H1 (cell line): ENCODE data around the gene KDR. TPM values are rescaled to one million over a fixed set of nuclear protein-coding genes. Genes with fewer than 3 reads are reported as not detected.

Experiments
- CEBPB ChIP-seq: IDR thresholded peaks from 2 replicates; pipeline ENCODE4 v1.6.1; 2012; ENCODE audit warnings: low read depth, low read length
- CHD2 ChIP-seq: IDR thresholded peaks from 2 replicates; pipeline ENCODE4 v1.6.1; 2012; ENCODE audit warnings: low read length, improper control_type of control experiment
- GABPA ChIP-seq: IDR thresholded peaks from 2 replicates; pipeline ENCODE4 v1.6.1; 2011; ENCODE audit warnings: mild to moderate bottlenecking, low read length, moderate library complexity, borderline replicate concordance; ENCODE audit not compliant: insufficient read depth
- POLR2A ChIP-seq, 2 experiments: IDR thresholded peaks; 1 replicate in 1 of 2; 2 replicates in 1 of 2; pipeline ENCODE4 v1.6.1; 2011; ENCODE audit warnings: low read depth in 2 of 2, low read length in 2 of 2, mild to moderate bottlenecking in 2 of 2; ENCODE audit errors: control extremely low read depth in 1 of 2
- SUZ12 ChIP-seq: fragments of 200-600 bp; sonication (generic); IDR thresholded peaks from 2 replicates; pipeline ENCODE4 v1.6.1; 2012; ENCODE audit warnings: mild to moderate bottlenecking, inconsistent platforms, low read length, moderate library complexity, mixed read lengths
- polyA plus RNA-seq, 7 experiments: library from polyadenylated mRNA; depleted of rRNA in 3 of 7; stranded (reverse) in 5 of 7; unstranded in 2 of 7; fragments of >200 nt in 5 of 7; fragments of 200-250 nt in 2 of 7; gene quantifications; 1 replicate in 5 of 7; 2 replicates in 1 of 7; 4 replicates in 1 of 7; pipeline versions ENCODE4 v1.2.1 to v1.2.3, GENCODE V29; 2011 to 2013; ENCODE audit warnings: missing spikeins in 2 of 7, mixed read lengths in 2 of 7
- total RNA-seq: library from RNA; stranded (reverse); fragmentation: NEBNext Ultra II Directional; extraction: Animal tissue kit (Norgen Biotek cat#: 25700); gene quantifications from 2 replicates; pipeline ENCODE4 v1.2.1, GENCODE V29; 2021
- TF ChIP-seq, protein P1 (sequence below): IDR thresholded peaks from 2 replicates; pipeline ENCODE4 v1.6.1; 2012; ENCODE audit warnings: inconsistent platforms

Gene KDR
- total and polyA plus RNA-seq, 2 of the 8 experiments (the other 6 are each of a cell fraction or from before 2014, with no cell fraction given): 69.3 to 106 TPM

DNA sequence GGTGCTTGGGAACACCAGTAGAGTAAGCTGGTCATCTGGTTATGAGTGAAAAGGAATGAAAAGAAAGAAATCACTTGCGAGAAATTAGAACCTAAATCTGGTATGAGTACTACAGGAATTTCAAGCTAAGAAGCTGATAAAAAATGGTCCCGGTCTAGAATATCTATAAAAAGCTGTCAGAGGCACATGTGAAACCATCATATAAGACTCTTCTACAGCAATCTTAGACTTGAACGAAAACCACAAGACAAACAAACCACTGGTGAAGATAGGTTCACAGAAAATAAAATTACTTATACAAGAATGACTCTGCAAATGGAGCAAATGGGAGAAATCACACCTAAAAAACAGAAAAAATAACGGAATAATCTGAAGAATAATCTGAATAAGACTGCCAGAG is 69.9 kb downstream of the KDR start (continued):
- TF ChIP-seq SUZ12 (no peak), POLR2A (IDR thresholded peaks at IDR 0.05; ENCODE audit: control extremely low read depth in 1 of 2, low read depth in 2 of 2, low read length in 2 of 2) (no peak), CEBPB (no peak), CHD2 (no peak), GABPA (no peak)
- TF ChIP-seq, protein P1, sequence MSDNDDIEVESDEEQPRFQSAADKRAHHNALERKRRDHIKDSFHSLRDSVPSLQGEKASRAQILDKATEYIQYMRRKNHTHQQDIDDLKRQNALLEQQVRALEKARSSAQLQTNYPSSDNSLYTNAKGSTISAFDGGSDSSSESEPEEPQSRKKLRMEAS: no peak
